Middle frontal gyrus (tissue), 1 donor: ENCODE results near the gene RABGEF1.
"Not testable (repeated sequence)": the region's sequence is repeated elsewhere in the genome, so short reads cannot be mapped to it uniquely, and the experiment has no call there.

ENCODE experiments used
- DNase-seq: peaks from one replicate; pipeline ENCODE4 v3.0.0-alpha.2; 2015; ENCODE audit warnings: low spot score; ENCODE audit errors: extremely low spot score

Gene RABGEF1

GRCh38 chr7:66810716-66811115, 70.2 kb downstream of the RABGEF1 start:
- DNase-seq, result no peak

GRCh38 chr7:66815186-66815875, 74.8 kb downstream of the RABGEF1 start:
- DNase-seq, result not testable (repeated sequence)

- no peak for DNase-seq
Observed at GRCh38 chr7:66815951-66816350, 75.4 kb downstream of the RABGEF1 start.

- DNase-seq, result not testable (repeated sequence)
Observed at GRCh38 chr7:66816658-66817057, 76.1 kb downstream of the RABGEF1 start.

GRCh38 chr7:66817208-66817795, 76.8 kb downstream of the RABGEF1 start:
- DNase-seq, result not testable (repeated sequence)

- not testable (repeated sequence) for DNase-seq
Observed at GRCh38 chr7:66817956-66818355, 77.4 kb downstream of the RABGEF1 start.

GRCh38 chr7:66824041-66824440, 83.5 kb downstream of the RABGEF1 start:
- DNase-seq, result no peak

- not testable (repeated sequence) for DNase-seq
Observed at GRCh38 chr7:66825538-66825937, 85.0 kb downstream of the RABGEF1 start.

- DNase-seq, result no peak
Observed at GRCh38 chr7:66826649-66827048, 86.1 kb downstream of the RABGEF1 start.

- DNase-seq, result not testable (repeated sequence)
Observed at GRCh38 chr7:66830976-66831375, 90.4 kb downstream of the RABGEF1 start.

- DNase-seq, result no peak
Observed at GRCh38 chr7:66832531-66833351, 92.2 kb downstream of the RABGEF1 start.

- no peak for DNase-seq
Observed at GRCh38 chr7:66837007-66837406, 96.5 kb downstream of the RABGEF1 start.

GRCh38 chr7:66837661-66838060, 97.1 kb downstream of the RABGEF1 start:
- DNase-seq, result no peak

GRCh38 chr7:66839814-66840213, 99.3 kb downstream of the RABGEF1 start:
- no peak for DNase-seq

GRCh38 chr7:66840316-66840715, 99.8 kb downstream of the RABGEF1 start:
- DNase-seq, result no peak

- no peak for DNase-seq
Observed at GRCh38 chr7:66841898-66842297, 101.4 kb downstream of the RABGEF1 start.

GRCh38 chr7:66843492-66843891, 103.0 kb downstream of the RABGEF1 start:
- not testable (repeated sequence) for DNase-seq

GRCh38 chr7:66844552-66845378, 104.2 kb downstream of the RABGEF1 start:
- peak; percentile 98 for DNase-seq

- DNase-seq, result no peak
Observed at GRCh38 chr7:66845379-66846095, 105.0 kb downstream of the RABGEF1 start.

- not testable (repeated sequence) for DNase-seq
Observed at GRCh38 chr7:66846096-66846445, 105.5 kb downstream of the RABGEF1 start.

GRCh38 chr7:66847523-66847855, 107.0 kb downstream of the RABGEF1 start:
- DNase-seq, result not testable (repeated sequence)
